ENCODE results near the gene TIMM50. TPM values are rescaled to one million over a fixed set of nuclear protein-coding genes. Genes with fewer than 3 reads are reported as not detected.
"Not testable (repeated sequence)": the region's sequence is repeated elsewhere in the genome, so short reads cannot be mapped to it uniquely, and the experiment has no call there.

Gene TIMM50
- 100 to 1,000 TPM; 135 to 144 TPM for total RNA-seq

DNA sequence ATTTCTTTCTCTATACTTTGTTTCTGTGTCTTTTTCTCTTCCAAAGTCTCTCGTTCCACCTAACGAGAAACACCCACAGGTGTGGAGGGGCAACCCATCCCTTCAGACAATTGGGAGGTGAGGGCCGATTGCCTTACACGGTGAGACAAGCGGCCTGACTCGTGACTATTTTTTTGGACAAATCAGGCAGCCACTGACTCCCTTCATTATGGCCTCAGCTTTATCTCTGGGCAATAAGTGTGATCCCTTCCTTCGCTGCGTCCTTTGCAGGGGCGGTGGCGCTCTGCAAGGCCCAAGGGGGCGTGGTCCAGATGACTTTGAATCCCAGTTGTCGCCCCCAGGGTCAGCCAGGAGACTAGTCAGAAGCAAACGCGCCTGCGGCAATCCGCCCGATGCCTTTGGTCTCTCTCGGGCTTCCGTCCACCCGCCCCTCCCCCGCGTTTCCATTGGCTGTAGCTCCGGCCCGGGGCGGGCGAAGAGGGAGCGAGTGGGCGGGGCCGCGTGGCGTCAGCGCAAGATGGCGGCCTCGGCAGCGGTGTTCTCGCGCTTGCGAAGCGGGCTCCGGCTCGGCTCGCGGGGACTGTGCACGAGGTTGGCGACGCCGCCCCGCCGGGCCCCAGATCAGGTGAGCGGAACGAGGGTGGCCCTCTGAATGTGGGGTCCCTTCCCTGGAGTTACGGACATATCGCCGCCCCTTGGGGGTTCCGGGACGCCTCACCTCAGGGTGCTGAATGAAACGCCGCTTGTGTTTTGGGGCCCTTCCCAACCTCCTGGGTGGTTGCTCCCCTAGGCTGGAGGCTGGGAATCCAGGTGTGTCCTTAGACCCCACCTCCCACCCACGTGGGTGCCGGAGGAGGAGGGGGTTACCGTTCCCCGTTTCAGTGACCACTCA is at the start of gene TIMM50:
Gene TIMM50, plus strand, starts transcription at position 502 of the 892 bp plus-strand sequence. Its CDS starts 16 bp downstream, at position 518.
- POLR2A ChIA-PET = interaction anchor here (0.6 to 1.2 kb wide), 4 partner anchors 11 to 580 kb away, joined by 4 to 5 read pairs (median 5); partner anchors contain the start of gene EID2B
- CTCF ChIA-PET = interaction anchor here (0.6 to 1.6 kb wide), 2 partner anchors 33 to 102 kb away, joined by 3 to 4 read pairs; no protein-coding TSS in a partner anchor

DNA sequence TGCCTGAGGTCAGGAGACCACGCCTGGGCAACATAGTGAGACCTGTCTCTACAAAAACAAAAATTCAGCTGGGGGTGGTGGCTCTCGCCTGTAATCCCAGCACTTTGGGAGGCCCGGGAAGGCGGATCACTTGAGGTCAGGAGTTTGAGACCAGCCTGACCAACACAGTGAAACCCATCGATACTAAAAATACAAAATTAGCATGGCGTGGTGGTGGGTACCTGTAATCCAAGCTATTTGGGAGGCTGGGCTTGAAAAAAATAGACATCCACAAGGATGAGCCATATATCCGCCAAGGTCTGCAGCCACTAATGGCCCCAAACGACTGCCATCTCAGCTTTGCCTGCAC is 48.0 kb upstream of the TIMM50 start:
- ChIA-PET CTCF (interaction anchor here (1.4 to 1.7 kb wide), 2 partner anchors 21 to 34 kb away, joined by 3 to 6 read pairs; partner anchors contain the start of gene PLEKHG2), POLR2A (interaction anchor here (1.1 to 5.9 kb wide), 6 partner anchors 9 to 48 kb away, joined by 3 to 110 read pairs (median 5); partner anchors contain the start of genes PLEKHG2, SUPT5H, TIMM50 and ZFP36)

DNA sequence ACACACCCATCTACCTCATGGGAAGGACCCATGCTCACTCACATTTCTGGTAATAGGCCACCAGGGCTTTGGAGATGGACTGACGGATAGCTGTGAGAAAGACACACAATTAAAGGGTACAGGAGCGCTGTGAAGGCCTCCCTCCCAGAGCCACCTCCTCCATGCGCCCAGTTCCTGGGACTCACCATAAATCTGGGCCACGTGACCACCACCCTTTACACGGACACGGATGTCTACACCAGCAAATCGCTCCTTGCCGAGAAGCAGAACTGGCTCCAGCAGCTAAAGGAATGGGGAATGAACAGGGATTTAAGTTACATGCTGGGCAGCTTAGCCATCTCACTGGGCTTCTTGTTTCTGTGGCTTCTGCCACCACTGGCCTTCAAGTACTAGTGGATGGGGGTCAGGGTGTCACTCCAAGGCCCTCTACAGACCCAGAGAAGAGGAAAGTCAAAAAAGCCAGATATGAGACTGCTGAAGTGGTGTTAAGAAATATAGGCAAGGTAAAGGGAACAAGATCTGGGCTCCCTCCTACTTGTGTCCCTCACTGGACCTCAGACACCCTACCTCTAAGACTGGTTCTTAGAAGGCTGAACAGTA is 47.1 kb upstream of the TIMM50 start:
- ChIA-PET POLR2A (interaction anchor here (5.9 kb wide), 1 partner anchor 13 kb away, joined by 110 read pairs; the partner anchor contains the start of gene SUPT5H), CTCF (interaction anchor here (0.7 to 1.3 kb wide), 3 partner anchors 11 to 100 kb away, joined by 3 to 5 read pairs (median 3); no protein-coding TSS in a partner anchor)

DNA sequence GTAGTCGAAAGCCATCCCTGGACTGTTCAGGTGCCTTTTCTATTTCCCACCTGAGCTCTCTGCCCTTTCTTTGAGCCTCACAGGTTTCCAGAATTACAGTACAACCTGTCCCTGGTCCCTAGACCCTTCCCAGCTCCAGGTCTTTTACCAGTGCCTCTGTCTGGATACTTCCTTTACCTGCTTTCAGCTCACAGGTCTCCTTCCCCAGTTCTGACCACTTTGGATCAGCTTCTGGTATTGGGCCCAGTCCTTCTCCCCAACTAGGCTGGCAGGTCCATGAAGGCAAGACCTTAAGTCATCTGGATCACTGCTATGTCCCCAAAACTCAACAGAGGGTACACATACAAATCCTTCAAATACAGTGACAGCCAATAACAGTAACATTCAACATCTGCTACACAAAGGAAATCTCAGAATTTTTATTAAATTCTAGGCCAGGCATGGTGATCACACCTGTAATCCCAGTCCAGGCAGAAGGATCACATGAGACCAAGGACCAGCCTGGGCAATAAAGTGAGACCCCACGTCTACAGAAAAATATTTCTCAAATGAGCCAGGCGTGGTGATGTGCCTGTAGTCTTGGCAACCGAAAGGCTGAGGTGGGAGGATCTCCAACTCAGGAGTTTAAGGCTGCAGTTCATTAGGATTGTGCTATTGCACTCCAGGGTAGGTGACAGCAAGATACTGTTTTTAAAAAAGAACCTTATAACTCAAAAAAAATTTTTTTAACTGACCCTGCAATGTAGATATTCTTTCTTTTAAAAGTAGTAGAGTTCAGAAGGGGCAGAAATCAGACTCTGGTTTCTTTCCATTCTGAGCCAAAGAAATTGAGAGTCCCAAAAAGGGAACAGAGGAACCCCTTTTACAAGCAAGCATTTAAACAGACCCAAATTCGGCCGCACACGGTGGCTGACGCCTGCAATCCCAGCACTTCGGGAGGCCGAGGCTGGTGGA is 46.2 kb upstream of the TIMM50 start:
- POLR2A ChIA-PET = interaction anchor here (0.5 to 5.9 kb wide), 8 partner anchors 12 to 99 kb away, joined by 5 to 110 read pairs (median 12); partner anchors contain the start of genes GMFG, MED29, PAF1 and SAMD4B
- CTCF ChIA-PET = interaction anchor here (0.6 to 1.8 kb wide), 8 partner anchors 10 to 235 kb away, joined by 3 to 12 read pairs (median 4); partner anchors contain the start of genes EID2, MED29, PAF1 and PLEKHG2

DNA sequence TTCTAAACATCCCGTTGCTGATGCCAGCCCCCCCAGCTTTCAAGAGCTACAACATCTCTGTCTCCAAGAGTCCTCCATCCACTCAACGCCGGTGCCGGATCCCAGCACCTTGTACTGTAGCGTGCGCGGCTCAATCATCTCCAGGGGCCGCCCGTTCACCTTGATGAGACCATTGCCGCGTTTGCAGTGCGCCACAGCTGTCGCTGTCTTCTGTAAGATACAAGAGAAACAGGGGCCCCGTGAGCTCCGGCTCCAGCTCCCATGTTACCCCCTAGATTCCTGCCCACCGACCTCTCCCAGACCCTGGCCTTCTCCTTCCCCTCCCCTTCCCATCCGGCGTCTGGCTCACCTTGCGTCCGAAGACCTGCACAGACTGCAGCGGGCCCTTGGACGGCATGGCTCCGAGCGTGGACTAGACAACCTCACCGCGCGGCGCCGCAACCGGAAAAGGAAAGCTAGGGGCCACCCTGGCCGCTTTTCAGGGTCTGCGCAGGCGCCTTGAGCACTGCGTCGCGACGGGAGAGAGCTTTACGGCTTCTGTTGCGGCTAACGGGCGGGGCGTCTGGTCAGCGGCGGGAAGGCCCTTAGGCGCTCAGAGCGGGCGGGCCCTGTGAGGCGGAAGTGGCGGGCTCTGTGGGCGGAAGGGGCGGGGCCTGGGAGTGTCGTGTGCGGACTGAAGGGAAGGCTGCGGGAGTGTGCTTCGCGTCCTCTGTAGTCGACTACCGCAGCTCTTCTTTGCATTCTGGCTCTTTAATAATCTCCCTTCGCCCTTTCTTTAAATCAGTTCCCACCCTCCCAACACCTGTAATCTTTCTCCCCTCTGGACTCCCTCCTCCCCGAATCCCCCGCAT is 44.9 kb upstream of the TIMM50 start, which contains the start of gene RPS16:
Gene RPS16, minus strand, starts transcription at position 451 of the 851 bp plus-strand sequence. Its CDS starts 54 bp downstream, at position 397.
- POLR2A ChIA-PET = interaction anchor here (0.5 to 5.9 kb wide), 25 partner anchors 9 to 1828 kb away, joined by 3 to 110 read pairs (median 4); partner anchors contain the start of genes DLL3, EID2B, FBL and GMFG

DNA sequence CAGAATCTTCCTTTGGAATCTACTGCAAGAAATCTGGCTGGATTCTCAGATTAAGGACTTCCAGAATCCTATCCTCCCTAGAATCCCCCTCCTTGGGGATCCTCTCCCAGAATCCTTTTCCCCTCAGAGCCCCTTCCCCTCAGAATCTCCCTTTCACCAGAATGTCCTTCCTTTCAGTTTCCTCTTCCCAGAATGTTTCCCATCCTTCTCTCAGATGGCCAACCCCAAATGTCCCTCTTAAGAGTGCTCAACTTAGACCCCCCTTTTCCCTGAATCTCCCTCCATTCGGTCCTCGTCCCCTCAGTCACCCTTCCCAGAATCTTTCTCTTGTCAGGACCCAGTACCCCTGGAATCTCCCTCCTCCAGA is 44.3 kb upstream of the TIMM50 start:
- POLR2A ChIA-PET = interaction anchor here (0.5 to 5.9 kb wide), 25 partner anchors 9 to 1827 kb away, joined by 3 to 110 read pairs (median 4); partner anchors contain the start of genes DLL3, EID2B, FBL and GMFG
- CTCF ChIA-PET = interaction anchor here (0.7 to 1.8 kb wide), 9 partner anchors 10 to 235 kb away, joined by 3 to 12 read pairs (median 4); partner anchors contain the start of genes EID2, MED29, PAF1 and PLEKHG2

More for the DNA sequence above, 44.9 kb upstream of the TIMM50 start, which contains the start of gene RPS16:
- CTCF ChIA-PET = interaction anchor here (0.6 to 1.8 kb wide), 10 partner anchors 11 to 236 kb away, joined by 3 to 12 read pairs (median 4); partner anchors contain the start of genes EID2, MED29, PAF1 and PLEKHG2

DNA sequence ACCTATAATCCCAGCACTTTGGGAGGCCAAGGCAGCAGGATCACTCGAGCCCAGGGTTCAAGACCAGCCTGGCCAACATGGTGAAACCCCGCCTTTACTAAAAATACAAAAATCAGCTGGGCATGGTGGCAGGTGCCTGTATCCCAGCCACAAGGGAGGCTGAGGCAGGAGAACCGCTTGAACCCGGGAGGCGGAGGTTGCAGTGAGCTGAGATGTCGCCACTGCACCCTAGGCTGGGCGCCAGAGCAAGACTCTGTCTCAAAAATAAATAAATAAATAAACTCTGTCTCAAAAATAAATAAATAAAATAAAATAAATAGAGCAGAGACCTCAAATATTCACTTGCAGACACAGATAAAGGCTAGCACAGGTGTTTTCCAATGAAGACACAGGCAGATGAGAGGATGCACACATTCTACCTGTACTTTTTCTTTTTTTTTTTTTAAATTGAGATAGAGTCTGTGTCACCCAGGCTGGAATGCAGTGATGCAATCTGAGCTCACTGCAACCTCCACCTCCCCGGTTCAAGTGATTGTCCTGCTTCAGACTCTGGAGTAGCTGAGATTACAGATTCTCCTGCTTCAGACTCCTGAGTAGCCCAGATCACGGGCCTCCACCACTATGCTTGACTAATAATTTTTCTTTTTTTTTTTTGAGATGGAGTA is 42.2 kb upstream of the TIMM50 start:
- CTCF ChIA-PET = interaction anchor here (0.7 to 1.5 kb wide), 4 partner anchors 22 to 101 kb away, joined by 3 to 5 read pairs (median 3); partner anchors contain the start of gene EID2B
- POLR2A ChIA-PET = interaction anchor here (0.7 kb wide), 1 partner anchor 842 kb away, joined by 3 read pairs; no protein-coding TSS in a partner anchor

DNA sequence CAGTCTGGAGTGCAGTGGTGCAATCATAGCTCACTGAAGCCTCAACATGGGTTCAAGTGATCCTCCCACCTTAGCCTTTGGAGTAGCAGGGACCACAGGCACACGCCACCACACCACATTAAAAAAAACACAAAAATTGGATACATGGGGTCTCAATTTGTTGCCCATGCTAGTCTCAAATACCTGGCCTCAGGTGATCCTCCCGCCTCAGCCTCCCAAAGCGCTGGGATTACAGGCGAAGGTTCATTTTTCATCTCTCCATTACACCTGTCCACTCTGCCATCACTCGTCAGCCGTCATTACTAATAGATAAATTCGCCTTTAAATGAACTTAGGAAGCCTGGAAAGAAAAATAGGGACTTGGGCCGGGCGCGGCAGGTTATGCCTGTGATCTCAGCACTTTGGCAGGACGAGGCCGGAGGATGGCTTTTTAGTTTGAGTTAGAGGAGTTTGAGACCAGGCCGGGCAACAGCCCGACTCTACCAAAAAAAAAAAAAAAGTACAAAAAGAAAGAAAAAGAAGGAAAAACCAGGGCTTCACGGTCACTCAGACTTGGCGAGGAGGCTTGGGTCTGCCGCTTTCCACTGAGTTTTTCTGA is 35.9 kb upstream of the TIMM50 start:
- CTCF ChIA-PET = interaction anchor here (0.7 to 3.3 kb wide), 6 partner anchors 11 to 322 kb away, joined by 4 to 14 read pairs (median 6); partner anchors contain the start of gene EID2B

DNA sequence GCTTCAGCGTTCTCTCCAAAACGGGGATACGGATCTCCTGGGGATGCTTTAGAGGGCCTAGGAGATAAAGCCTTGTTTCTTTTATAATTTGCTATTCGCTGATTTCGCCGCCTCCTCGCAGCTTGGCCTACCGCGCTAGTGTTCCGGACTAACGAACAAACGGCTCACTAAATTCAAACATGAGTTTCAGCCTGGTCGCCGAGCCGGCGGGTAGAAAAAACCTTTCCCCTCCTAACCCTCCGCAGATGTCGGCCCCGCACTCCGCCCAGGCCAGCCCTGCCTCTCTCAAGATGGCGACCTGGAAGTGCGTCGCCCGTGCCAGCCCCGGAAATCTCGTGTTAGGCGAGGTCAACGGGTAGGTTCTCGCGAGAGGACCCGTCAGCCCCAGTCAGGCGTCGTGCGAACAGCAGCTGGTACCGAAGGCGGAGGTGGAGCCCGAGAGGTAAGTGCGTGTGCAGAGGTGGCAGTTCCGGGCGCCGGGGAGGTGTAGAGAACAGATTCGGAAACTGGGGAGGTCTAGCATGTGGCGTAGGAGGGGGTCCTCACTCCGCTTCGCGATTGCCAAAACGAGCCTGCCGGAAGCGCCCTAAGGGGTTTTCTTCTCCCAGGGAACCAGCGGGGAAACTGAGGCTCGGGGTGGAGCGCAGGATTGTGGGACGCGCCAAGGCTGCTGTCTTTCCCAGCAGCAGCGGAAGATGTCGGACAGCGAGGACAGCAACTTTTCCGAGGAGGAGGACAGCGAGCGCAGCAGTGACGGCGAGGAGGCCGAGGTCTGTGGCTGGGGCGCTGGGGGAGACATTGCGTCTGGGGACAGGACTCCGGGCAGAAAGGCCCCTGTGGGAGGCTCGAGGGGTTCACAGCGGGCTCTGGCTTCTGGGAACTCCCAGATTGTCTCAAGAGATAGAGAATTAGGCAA is 35.2 kb upstream of the TIMM50 start, which contains the start of gene SUPT5H:
Gene SUPT5H, plus strand, starts transcription at position 387 of the 916 bp plus-strand sequence. Its CDS starts 309 bp downstream, at position 696.
- CTCF ChIA-PET = interaction anchor here (1.0 to 3.3 kb wide), 5 partner anchors 29 to 88 kb away, joined by 4 to 14 read pairs (median 6); partner anchors contain the start of gene EID2B
- POLR2A ChIA-PET = interaction anchor here (0.6 to 5.6 kb wide), 4 partner anchors 12 to 220 kb away, joined by 4 to 110 read pairs (median 6); partner anchors contain the start of genes RPS16 and ZFP36

More for the DNA sequence above, 35.9 kb upstream of the TIMM50 start:
- POLR2A ChIA-PET = interaction anchor here (0.6 to 5.6 kb wide), 4 partner anchors 11 to 1108 kb away, joined by 4 to 110 read pairs (median 6); partner anchors contain the start of gene RPS16

DNA sequence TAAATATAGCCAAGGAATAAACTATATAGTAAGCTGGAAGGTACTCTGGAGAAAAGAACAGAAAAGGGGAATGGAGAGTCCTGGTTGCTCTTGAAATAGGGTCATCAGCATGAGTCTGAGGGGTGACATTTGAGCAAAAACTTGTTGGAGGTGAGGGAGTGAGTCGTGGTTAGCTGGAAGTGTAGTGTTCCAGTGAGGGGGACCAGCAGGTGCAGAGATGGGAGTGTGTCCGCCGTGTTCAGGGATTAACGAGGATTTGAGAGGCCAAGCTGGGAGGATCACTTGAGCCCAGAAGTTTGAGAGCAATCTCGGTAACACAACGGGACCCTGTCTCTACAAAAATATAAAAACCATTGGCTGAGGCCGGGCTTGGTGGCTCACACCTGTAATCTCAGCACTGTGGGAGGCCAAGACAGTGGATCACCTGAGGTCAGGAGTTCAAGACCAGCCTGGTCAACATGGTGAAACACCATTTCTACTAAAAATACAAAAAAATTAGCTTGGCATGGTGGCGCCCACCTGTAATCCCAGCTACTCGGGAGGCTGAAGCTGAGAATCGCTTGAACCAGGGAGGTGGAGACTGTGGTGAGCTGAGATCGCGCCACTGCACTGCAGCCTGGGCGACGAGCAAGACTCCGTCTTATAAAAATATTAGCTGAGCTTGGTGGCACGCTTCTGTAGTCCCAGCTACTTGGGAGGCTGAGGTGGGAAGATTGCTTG is 34.1 kb upstream of the TIMM50 start:
- POLR2A ChIA-PET = interaction anchor here (0.7 to 5.6 kb wide), 3 partner anchors 13 to 51 kb away, joined by 3 to 110 read pairs (median 5); partner anchors contain the start of genes RPS16 and ZFP36
- CTCF ChIA-PET = interaction anchor here (0.6 to 3.3 kb wide), 7 partner anchors 11 to 398 kb away, joined by 4 to 14 read pairs (median 4); partner anchors contain the start of genes EID2B and RPS16

DNA sequence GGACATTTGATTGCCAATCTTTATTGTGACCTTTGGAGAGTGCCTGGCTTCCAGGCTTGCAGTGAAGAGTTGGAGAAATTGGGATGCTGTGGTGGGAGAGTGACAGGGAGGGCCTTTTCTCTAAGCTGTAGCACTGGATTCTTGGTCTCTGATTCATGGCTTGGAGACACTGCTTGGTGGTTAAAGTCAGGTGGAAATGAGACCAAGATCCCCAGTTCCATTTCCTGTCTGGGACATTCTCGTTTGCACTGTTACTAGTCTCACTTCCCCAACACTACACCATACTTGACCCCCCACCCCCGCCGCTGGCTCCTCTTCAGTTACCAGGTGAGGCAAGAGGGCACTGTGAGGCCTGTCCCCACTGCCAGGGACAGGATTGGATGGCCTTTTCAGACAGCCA is 32.4 kb upstream of the TIMM50 start:
- CTCF ChIA-PET = interaction anchor here (1.2 to 1.3 kb wide), 2 partner anchors 34 to 84 kb away, joined by 3 read pairs; partner anchors contain the start of gene EID2B
- POLR2A ChIA-PET = interaction anchor here (0.6 to 5.6 kb wide), 2 partner anchors 15 to 95 kb away, joined by 3 to 110 read pairs; partner anchors contain the start of gene RPS16

DNA sequence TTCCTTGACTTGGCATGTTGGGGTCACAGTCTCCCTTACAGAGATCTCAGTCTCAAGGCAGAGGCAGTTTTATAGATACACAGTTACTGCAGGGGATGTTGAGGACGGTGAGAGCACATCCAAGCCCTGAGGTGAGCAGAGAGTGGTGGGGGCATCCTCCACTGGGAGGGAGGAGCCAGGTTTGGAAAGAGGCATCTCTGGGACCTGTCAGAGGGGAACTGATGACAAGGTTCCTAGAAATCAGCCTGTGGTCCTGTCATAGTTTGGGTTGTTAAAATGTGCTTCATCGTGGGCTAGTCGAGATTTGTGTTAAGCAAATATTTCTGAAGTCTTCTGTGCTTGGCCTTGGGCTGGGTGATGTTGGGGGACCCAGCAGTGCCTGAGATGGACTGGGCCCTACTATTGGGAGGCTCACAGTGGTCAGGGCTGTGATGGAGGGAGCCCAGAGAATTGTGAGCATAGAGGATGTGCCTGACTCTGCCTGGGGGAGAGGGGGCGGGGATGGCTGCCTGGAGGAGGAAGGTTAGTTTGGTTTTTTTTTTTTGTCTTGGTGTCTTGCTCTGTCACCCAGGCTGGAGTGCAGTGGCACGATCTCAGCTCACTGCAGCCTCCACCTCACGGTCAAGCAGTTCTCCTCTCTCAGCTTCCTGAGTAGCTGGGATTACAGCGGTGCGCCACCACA is 31.4 kb upstream of the TIMM50 start:
- ChIA-PET POLR2A (interaction anchor here (5.6 kb wide), 1 partner anchor 16 kb away, joined by 110 read pairs; the partner anchor contains the start of gene RPS16), CTCF (interaction anchor here (1.2 kb wide), 1 partner anchor 83 kb away, joined by 3 read pairs; the partner anchor contains the start of gene EID2B)

DNA sequence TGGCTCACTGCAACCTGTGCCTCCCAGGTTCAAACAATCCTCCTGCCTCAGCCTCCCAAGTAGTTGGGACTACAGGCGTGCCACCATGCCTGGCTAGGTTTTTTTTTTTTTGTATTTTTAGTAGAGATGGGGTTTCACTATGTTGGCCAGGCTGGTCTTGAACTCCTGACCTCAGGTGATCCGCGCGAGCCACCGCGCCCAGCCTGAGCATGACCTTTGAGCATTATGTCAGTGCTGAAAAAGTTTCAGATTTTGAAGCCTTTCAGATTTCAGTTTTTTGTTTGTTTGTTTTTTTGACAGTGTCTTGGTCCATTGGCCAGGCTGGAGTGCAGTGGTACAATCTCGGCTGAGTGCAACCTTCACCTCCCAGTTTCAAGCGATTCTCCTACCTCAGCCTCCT is 29.4 kb upstream of the TIMM50 start:
- POLR2A ChIA-PET, CTCF ChIA-PET: not testable (repeated sequence)

All from activated CD8-positive, alpha-beta memory T cell treated with anti-CD3 and anti-CD28 coated beads for 36 hours (primary cell).